GM20000 (cell line): Measurements from ENCODE around the gene CCDC183.

Experiments
- DNase-seq: peaks from one replicate; pipeline ENCODE4 v3.0.0; 2012; ENCODE audit warnings: low spot score
- CTCF ChIP-seq: IDR thresholded peaks from 2 replicates; pipeline ENCODE4 v1.5.1; 2012; ENCODE audit warnings: mild to moderate bottlenecking, control low read depth; ENCODE audit errors: extremely low read depth, missing control alignments

CCDC183 gene

DNA sequence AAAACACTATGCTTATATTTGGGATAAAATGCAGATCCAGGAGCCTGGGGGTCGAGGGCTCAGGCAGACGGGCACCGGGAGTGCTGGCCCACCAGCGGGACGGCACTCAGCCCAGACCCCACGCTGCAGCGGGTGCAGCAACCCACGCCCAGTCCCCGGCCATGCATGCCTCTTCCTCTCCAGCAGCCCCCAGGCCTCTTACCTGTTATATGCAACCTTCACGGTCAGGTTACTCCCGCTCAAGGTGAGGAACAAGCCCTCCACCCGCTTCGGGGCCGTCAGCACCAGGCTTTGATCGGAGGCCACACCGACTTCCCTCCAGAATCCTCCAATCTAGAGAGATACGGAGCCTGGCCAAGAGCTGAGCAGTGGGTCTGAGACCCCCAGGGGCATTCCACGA lies 39.3 kb upstream of the CCDC183 start:
- DNase-seq, result no peak
- TF ChIP-seq CTCF, result no peak

GRCh38 chr9:136757328-136757727 lies 38.8 kb upstream of the CCDC183 start:
- no peak for DNase-seq
- no peak for TF ChIP-seq CTCF

- no peak for DNase-seq
- TF ChIP-seq CTCF, result no peak
These were observed 38.4 kb upstream of the CCDC183 start for GRCh38 chr9:136757751-136758140.

DNA sequence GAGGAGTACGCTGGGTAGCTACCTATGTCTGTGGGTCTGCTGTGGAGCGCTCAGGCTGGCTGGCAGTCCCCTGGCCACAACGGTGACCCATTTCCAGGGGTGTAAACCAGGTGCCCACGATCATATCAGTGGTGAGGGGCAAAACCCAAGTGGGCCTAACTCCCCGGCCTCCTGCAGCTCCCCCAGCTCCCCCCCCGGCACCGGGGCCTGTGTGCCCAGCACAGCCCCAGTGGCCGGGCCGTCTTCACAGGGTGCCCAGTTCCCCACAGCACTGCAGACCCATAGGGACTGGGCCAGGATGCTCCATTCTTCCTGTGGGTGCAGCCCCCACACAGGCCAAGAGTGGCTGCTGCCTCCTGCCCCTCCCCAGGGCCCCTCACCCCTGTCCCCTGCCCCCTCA lies 37.1 kb upstream of the CCDC183 start:
- no peak for DNase-seq
- no peak for TF ChIP-seq CTCF

DNA sequence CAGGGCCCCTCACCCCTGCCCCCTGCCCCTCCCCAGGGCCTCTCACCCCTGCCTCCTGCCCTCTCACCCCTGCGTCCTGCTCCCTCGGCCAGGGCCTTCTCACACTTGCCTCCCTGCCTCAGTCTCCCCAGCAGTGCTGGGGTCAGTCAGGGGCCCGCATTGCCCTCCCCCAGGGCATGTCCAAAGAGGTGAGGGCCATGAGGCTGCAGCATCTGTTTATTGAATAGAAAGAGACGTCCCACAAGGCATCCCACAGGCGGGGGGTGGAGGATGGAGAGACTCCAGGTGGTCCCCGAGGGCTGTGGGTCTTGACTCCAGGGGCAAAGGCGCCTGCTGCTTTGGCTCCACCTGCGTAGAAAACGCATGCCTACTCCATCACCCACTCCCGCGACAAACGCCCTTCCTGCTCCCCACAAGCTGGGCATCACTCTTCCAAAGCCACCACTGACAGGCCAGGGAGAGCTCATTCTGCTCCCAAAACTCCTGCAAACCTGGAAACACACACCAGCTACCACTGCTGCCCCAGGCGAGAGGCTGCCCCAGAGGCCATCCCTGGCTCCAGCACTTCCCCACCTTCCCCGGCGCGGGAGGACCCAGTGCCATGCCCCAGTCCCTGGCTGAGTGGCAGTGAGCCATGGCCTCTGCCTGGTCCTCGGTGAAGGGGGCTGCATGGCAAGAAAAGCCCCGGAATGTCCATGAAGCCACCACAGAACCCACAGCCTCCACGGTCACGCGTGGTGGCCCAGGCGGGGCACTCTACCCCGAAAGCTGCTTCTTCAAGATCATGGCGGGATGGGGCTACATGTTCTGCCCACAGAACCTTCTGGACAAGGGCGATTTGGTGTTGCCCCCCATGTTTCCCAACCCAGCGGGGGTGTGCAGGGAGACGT lies 36.5 kb upstream of the CCDC183 start:
- TF ChIP-seq CTCF, result no peak
- no peak for DNase-seq

- no peak for DNase-seq
- TF ChIP-seq CTCF, result no peak
These were observed 35.7 kb upstream of the CCDC183 start for GRCh38 chr9:136760424-136760823.

DNA sequence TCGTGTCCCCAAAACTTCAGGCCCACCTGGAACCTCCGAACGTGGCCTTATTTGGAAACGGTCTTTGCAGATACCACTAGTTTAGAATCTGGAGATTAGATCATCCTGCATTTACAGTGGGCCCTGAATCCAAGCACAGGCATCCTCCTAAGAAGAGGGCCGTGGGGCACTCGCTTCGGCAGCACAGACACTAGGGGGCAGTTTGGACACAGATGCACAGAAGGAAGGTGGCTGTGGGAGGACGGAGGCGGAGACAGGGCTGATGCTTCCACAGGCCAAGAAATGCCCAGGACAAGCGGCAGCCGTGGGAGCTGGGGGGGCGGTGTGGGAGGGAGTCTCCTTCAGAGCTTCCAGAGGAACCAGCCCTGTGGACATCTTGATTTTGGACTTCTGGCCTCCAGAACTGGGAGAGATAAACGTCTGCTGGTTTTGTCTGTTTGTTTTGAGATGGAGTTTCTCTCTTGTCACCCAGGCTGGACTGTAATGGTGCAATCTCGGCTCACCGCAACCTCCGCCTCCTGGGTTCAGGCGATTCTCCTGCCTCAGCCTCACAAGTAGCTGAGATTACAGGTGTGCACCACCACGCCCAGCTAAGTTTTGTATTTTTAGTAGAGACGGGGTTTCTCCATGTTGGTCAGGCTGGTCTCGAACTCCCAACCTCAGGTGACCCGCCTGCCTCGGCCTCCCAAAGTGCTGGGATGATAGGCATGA lies 35.1 kb upstream of the CCDC183 start:
- peak; percentile 64 for DNase-seq
- peak; percentile 64 for TF ChIP-seq CTCF
